Activated CD4-positive, alpha-beta T cell treated with anti-CD3 and anti-CD28 coated beads, Interleukin-2, amount 50 U/mL, for 48 hours (primary cell): ENCODE data around the gene PYROXD2.
"Not testable (repeated sequence)": the region's sequence is repeated elsewhere in the genome, so short reads cannot be mapped to it uniquely, and the experiment has no call there.

Experiments
- DNase-seq, 2 experiments: peaks; one replicate each; pipeline ENCODE4 v3.0.0-alpha.2; 2020

PYROXD2 gene

DNA sequence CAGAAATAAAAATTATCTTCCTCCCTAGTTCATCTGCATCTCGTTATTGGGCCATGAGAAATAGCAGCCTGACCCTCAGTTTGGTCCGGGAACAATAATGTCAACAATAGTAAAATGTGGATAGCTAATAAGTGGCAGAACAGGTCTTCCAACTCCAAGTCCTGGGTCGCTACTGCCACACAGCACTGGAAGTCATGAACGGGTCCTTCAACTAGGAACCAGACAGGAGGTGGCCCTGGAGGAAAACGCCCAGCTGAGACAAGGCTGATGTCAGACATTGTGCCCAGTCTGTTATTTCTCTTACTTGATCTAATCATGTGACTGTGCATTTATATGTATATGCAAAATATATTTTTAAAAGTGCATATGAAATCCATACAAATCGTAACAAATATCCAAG lies 51.8 kb downstream of the PYROXD2 start:
- DNase-seq: no peak

DNA sequence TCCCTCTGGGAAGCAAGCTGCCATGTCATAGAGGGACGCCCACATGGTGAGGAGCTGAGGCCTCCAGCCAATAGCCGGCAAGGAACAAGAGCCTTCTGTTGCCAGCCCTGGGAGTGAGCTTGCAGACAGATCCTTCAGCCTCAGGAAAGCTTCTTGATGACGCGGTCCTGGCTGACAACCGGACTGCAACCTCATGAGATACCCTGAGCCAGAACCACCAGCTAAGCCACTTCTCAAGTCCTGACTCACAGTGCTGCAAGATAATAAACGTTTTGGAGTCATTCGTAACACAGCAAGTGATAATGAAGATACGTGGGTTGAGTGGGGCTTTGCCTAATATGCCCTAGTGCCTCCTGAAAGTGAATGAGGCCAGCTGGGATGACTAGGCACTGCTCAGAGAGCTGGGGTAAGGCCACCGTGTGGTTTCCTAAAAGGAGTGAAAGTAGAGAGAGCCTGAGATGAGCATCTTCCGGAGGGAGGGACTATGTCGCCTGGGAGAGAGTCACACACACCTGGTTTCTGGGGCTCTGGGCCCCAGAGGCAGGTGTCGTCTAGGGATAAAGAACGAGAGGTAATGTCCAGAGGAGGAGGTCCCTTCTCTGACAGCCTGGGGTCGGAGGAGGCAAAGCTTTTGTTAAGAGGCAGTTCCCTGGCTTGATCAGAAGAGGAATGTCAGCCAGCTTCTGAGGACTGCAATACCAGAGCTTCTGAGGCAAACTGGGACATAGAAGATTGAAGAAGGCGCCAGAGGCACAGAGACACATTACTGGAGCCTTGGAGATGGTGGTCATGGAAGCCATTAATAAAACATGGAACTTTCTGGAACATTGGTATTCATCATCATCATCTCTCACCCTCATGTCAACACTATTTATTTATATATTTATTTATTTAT lies 53.6 kb downstream of the PYROXD2 start:
- peak; percentile 41 to 59 for DNase-seq

GRCh38 chr10:98357194-98357822 lies 57.7 kb downstream of the PYROXD2 start:
- DNase-seq: no peak

GRCh38 chr10:98354491-98354890 lies 60.5 kb downstream of the PYROXD2 start:
- DNase-seq: no peak

- no peak for DNase-seq
These were observed 61.8 kb downstream of the PYROXD2 start for GRCh38 chr10:98353170-98353569.

DNA sequence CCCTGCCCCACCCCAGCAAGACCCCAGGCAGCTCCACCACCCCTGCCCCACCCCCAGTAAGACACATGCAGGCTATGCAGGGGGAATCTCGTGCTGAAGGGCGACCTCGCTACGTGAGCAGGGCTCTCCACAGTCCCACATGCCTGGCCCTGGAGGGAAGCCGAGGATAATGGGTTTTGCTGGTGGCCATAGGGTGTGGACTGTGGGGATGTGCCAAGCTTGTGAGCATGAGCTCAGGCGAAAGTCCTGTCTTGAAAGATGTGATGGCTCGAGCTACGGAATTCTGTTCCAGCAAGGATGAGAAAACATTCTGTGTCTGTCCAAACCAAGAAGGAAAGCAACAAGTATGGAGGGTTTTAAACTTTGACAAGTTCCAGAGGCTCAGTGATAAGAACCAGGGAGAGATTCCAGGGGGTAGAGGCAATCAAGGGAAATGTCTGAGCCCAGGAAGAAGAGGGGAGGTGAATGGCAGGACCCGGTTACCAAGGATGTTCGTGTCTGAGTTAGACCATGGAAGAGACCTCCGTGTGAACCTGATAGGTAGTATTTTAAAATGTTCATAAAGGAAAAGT lies 63.1 kb downstream of the PYROXD2 start:
- no peak for DNase-seq

- DNase-seq: no peak
These were observed 65.5 kb downstream of the PYROXD2 start for GRCh38 chr10:98349508-98349922.

GRCh38 chr10:98346847-98347246 lies 68.1 kb downstream of the PYROXD2 start:
- no peak for DNase-seq

GRCh38 chr10:98344589-98345038 lies 70.4 kb downstream of the PYROXD2 start:
- DNase-seq: no peak

DNA sequence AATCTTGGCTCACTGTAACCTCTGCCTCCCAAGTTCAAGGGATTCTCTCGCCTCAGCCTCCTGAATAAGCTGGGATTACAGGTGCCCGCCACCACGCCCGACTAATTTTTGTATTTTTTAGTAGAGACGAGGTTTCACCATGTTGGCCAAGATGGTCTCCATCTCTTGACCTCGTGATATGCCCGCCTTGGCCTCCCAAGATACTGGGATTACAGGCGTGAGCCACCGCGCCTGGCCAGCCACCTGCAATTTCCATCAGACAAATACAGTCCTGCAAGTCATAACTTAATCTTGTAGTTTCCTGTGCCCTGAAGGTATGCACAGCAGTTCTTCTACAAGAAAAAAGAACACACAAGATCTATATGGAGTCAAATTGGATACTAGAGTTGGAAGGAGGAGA lies 73.3 kb downstream of the PYROXD2 start:
- not testable (repeated sequence) for DNase-seq

- DNase-seq: no peak
These were observed 74.1 kb downstream of the PYROXD2 start for GRCh38 chr10:98340940-98341310.

DNA sequence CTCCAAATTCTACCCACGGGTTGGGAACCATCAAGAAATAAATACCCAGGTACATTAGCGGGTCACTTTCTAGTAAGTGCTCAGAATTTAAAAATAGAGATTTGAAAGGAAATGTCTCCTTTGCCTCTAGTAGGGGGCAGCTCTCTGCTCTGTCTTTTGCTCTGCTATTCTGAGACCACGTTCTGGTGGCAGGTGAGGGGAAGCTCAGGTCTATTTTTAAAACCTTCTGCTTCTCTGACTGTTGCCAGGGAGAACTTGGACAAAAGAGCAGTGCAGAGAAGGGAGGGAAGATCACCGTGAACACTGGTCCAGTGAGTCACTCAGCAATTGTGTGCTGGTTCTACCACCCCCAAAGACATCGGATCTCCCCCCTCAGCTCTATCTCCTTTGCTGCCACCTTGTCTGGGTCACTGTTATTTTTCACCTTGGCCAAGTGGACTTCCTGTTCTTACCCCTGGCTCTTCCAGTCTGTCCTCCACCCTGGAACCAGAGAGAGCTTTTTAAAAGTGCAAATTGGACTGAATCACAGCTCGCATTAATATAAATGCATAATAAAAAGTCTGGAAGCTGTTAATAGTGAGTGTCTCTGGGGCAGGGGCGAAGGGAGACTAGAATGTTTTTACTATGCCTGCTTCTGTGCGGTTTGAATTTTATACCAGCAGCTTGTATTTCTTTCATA lies 74.6 kb downstream of the PYROXD2 start:
- no peak for DNase-seq

- DNase-seq: no peak
These were observed 75.2 kb downstream of the PYROXD2 start for GRCh38 chr10:98339799-98340198.

GRCh38 chr10:98338896-98339295 lies 76.1 kb downstream of the PYROXD2 start:
- DNase-seq: no peak

DNA sequence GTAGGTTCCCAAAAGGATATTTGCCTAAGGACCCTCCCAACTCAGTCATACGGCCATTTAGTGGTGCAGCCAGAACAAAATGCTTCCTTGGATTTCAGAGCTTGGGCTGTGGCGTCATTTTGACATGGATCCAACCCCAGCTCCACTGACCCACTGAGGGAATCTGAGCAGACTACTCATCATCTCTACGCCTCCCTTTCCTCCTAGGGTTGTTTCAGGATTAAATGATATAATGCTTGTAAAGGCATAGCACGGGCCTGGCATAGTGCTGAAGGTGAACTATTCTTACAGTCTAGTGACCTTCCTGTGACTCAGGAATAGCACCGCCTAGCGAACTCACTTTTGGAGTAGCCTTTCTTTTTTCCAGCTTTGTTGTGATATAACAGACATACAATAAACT lies 76.7 kb downstream of the PYROXD2 start:
- no peak for DNase-seq

- DNase-seq: no peak
These were observed 77.5 kb downstream of the PYROXD2 start for GRCh38 chr10:98337484-98337883.
